ENCODE measurements around the gene FOXP1. TPM values are rescaled to one million over a fixed set of nuclear protein-coding genes. Genes with fewer than 3 reads are reported as not detected.

The FOXP1 gene
- total and polyA plus RNA-seq, 2 of the 8 experiments (the other 6 are each of a cell fraction or from before 2014, with no cell fraction given) = 13.9 to 25.4 TPM

DNA sequence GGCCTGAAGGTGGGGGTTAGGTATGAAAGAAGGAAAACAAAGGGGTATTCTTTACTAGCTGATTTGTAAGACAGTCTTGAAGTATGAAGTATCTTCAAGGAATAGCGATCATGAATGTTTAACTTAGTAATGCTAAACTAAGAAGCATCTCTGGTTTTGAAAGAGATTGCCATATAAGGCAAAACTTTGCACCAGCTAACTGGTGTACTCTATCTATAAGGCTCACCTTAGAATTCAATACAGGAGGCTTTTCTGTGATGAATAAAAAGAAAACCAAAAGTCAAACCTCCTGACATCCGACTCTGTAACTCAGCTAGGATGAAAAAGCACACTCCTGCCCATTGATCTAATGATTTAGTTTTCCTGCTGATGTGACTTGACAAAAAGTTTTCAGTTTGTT lies 54.7 kb downstream of the FOXP1 start:
- H2AFZ ChIP-seq (ENCODE audit: low read length) = no peak overlapping the region
- DNase-seq (ENCODE audit: low read depth in 1 of 2, low spot score in 2 of 2) (no peak), FAIRE-seq (peak; percentile 24)
- no peak overlapping the region for H3K14ac ChIP-seq (ENCODE audit: insufficient read length)
- H4K5ac ChIP-seq (ENCODE audit: insufficient read length, low read depth, low read length) = no peak overlapping the region
- H3K79me2 ChIP-seq (ENCODE audit: control insufficient read depth in 1 of 2, insufficient read depth in 2 of 2, low read length in 2 of 2) = no peaks in the 10 kb centered on the region
- no peaks in the 10 kb centered on the region for H3K36me3 ChIP-seq (ENCODE audit: control insufficient read depth in 2 of 4, insufficient read depth in 4 of 4, low read length in 3 of 4)
- no peaks in the 10 kb centered on the region for H4K20me1 ChIP-seq (replicated peaks in 1 of 2; ENCODE audit: control insufficient read depth in 1 of 2, insufficient read depth in 2 of 2, low read length in 2 of 2)
- TF ChIP-seq SRF (IDR thresholded peaks at IDR 0.05; ENCODE audit: low read depth, low read length) = peak; percentile 77
- TF ChIP-seq RNF2 (IDR thresholded peaks at IDR 0.05; ENCODE audit: borderline replicate concordance, low read depth, low read length, missing control alignments, poor library complexity, severe bottlenecking) = no peak
- no peak for TF ChIP-seq CTBP2 (IDR thresholded peaks at IDR 0.05; ENCODE audit: borderline replicate concordance, insufficient read depth, insufficient read length, low read length)
- no peak for TF ChIP-seq SP2 (IDR thresholded peaks at IDR 0.05; ENCODE audit: low read length)
- TF ChIP-seq FOSL1 (IDR thresholded peaks at IDR 0.05; ENCODE audit: insufficient read depth, low read depth, low read length) = no peak
- TF ChIP-seq GABPA (IDR thresholded peaks at IDR 0.05; ENCODE audit: borderline replicate concordance, insufficient read depth, low read length) = no peak
- no peak for TF ChIP-seq CEBPB (IDR thresholded peaks at IDR 0.05; ENCODE audit: low read depth, low read length)
- no peak for TF ChIP-seq SP4 (IDR thresholded peaks at IDR 0.05; ENCODE audit: low read length)
- no peak overlapping the region for H4K8ac ChIP-seq (ENCODE audit: extremely low read depth, insufficient read depth, low read length)
- no peak overlapping the region for H3K4ac ChIP-seq (replicated peaks; ENCODE audit: insufficient read length, low read depth, low read length)
- no peak overlapping the region for H3K4me3 ChIP-seq (ENCODE audit: extremely low read depth in 1 of 4, insufficient read depth in 2 of 4, low read depth in 3 of 4, low read length in 4 of 4)
- H3K23ac ChIP-seq (ENCODE audit: insufficient read length) = no peak overlapping the region
- H3K4me2 ChIP-seq (ENCODE audit: insufficient read depth in 1 of 2, low read depth in 2 of 2, low read length in 2 of 2) = no peak overlapping the region
- no peak overlapping the region for H2AK5ac ChIP-seq (ENCODE audit: low read depth, low read length)
- no peak overlapping the region for H3K9ac ChIP-seq (replicated peaks in 1 of 4; ENCODE audit: extremely low read depth in 1 of 4, low read depth in 3 of 4, low read length in 3 of 4)
- no peak overlapping the region for H2BK5ac ChIP-seq (ENCODE audit: low read depth, low read length)
- no peak overlapping the region for H4K91ac ChIP-seq (replicated peaks; ENCODE audit: insufficient read length, low read length)
- ChIA-PET POLR2A (ENCODE audit: partially characterized antibody) (interaction anchor here (1.2 to 1.4 kb wide), 2 partner anchors 8 to 53 kb away, joined by 3 to 4 read pairs; no protein-coding TSS in a partner anchor), CTCF (ENCODE audit: partially characterized antibody) (no interaction called here)
- 86% methylated on average over 2 of the region's 2 CpGs; no CpG with 5 or more reads in 1 of the 2 experiments for whole genome bisulfite sequencing, 2 experiments (ENCODE audit: extremely low coverage in 1 of 2, insufficient coverage in 1 of 2, insufficient read length in 1 of 2, insufficient replicate concordance in 2 of 2, low coverage in 1 of 2, low lambda C conversion rate in 2 of 2, missing lambda C conversion rate in 1 of 2)
- H3K18ac ChIP-seq (ENCODE audit: extremely low read depth, low read length) = no peak overlapping the region
- H3K79me1 ChIP-seq (ENCODE audit: low read depth, low read length) = no peaks in the 10 kb centered on the region
- no peak overlapping the region for H2BK12ac ChIP-seq (ENCODE audit: low read depth, low read length)
- no peaks in the 10 kb centered on the region for H3K27me3 ChIP-seq (replicated peaks in 1 of 4; ENCODE audit: control insufficient read depth in 3 of 4, extremely low read depth in 1 of 4, insufficient read depth in 3 of 4, low read length in 3 of 4)
- H3K56ac ChIP-seq (replicated peaks; ENCODE audit: insufficient read length, low read depth, low read length) = no peak overlapping the region
- H2BK15ac ChIP-seq (ENCODE audit: low read length) = no peak overlapping the region
- H3K4me1 ChIP-seq (replicated peaks in 1 of 4; ENCODE audit: control insufficient read depth in 3 of 4, insufficient read depth in 4 of 4, low read length in 3 of 4) = no peaks in the 10 kb centered on the region; a peak in 2 of 7 replicates
- H3K23me2 ChIP-seq (ENCODE audit: low read depth, low read length) = no peaks in the 10 kb centered on the region
- H2BK120ac ChIP-seq (replicated peaks; ENCODE audit: low read depth, low read length) = no peak overlapping the region
- no peak overlapping the region for H3K27ac ChIP-seq (ENCODE audit: low read depth, low read length)
- H3K9me3 ChIP-seq (ENCODE audit: insufficient read depth in 2 of 2, low read depth in 1 of 2, low read length in 1 of 2) = no peaks in the 10 kb centered on the region
- H2BK20ac ChIP-seq (ENCODE audit: low read length) = no peak overlapping the region

Data from H1 (cell line).